ENCODE measurements around the gene LINGO4. TPM values are rescaled to one million over a fixed set of nuclear protein-coding genes. Genes with fewer than 3 reads are reported as not detected.

The LINGO4 gene
- total RNA-seq, 1 donor from 2014 or later = not detected

GRCh38 chr1:151838222-151839081, 33.2 kb upstream of the LINGO4 start:
- Mint-ChIP-seq H3K4me3 (ENCODE audit: unreplicated experiment) (peak overlapping the region; percentile 26), H3K4me1 (ENCODE audit: unreplicated experiment) (peaks cover 12% of the 10 kb centered on the region), H3K27me3 (ENCODE audit: unreplicated experiment) (peaks cover 64% of the 10 kb centered on the region), H3K9me3 (ENCODE audit: unreplicated experiment) (no peaks in the 10 kb centered on the region), H3K27ac (ENCODE audit: unreplicated experiment) (no peak overlapping the region), H3K36me3 (ENCODE audit: unreplicated experiment) (no peaks in the 10 kb centered on the region)
- no peak for TF ChIP-seq CTCF (IDR thresholded peaks at IDR 0.05)
- no peak for DNase-seq (ENCODE audit: extremely low spot score, unreplicated experiment)

- no peak for TF ChIP-seq CTCF (IDR thresholded peaks at IDR 0.05)
- peaks cover 67% of the 10 kb centered on the region for H3K27me3 Mint-ChIP-seq (ENCODE audit: unreplicated experiment)
- peak overlapping the region; percentile 43 for H3K4me3 Mint-ChIP-seq (ENCODE audit: unreplicated experiment)
- no peak for DNase-seq (ENCODE audit: extremely low spot score, unreplicated experiment)
- H3K27ac Mint-ChIP-seq (ENCODE audit: unreplicated experiment) = no peak overlapping the region
- H3K9me3 Mint-ChIP-seq (ENCODE audit: unreplicated experiment) = no peaks in the 10 kb centered on the region
- no peaks in the 10 kb centered on the region for H3K36me3 Mint-ChIP-seq (ENCODE audit: unreplicated experiment)
- peaks cover 12% of the 10 kb centered on the region for H3K4me1 Mint-ChIP-seq (ENCODE audit: unreplicated experiment)
Measured at GRCh38 chr1:151837884-151838221, 32.6 kb upstream of the LINGO4 start.

- Mint-ChIP-seq H3K9me3 (ENCODE audit: unreplicated experiment) (no peaks in the 10 kb centered on the region), H3K27ac (ENCODE audit: unreplicated experiment) (no peak overlapping the region), H3K4me1 (ENCODE audit: unreplicated experiment) (peaks cover 12% of the 10 kb centered on the region), H3K4me3 (ENCODE audit: unreplicated experiment) (peak overlapping the region; percentile 43), H3K27me3 (ENCODE audit: unreplicated experiment) (peaks cover 67% of the 10 kb centered on the region), H3K36me3 (ENCODE audit: unreplicated experiment) (no peaks in the 10 kb centered on the region)
- no peak for TF ChIP-seq CTCF (IDR thresholded peaks at IDR 0.05)
- no peak for DNase-seq (ENCODE audit: extremely low spot score, unreplicated experiment)
Measured at GRCh38 chr1:151837197-151837596, 32.0 kb upstream of the LINGO4 start.

- DNase-seq (ENCODE audit: extremely low spot score, unreplicated experiment) = no peak
- peaks cover 52% of the 10 kb centered on the region for H3K27me3 Mint-ChIP-seq (ENCODE audit: unreplicated experiment)
- no peaks in the 10 kb centered on the region for H3K36me3 Mint-ChIP-seq (ENCODE audit: unreplicated experiment)
- H3K4me3 Mint-ChIP-seq (ENCODE audit: unreplicated experiment) = no peak overlapping the region
- no peaks in the 10 kb centered on the region for H3K9me3 Mint-ChIP-seq (ENCODE audit: unreplicated experiment)
- no peak for TF ChIP-seq CTCF (IDR thresholded peaks at IDR 0.05)
- peaks cover 12% of the 10 kb centered on the region for H3K4me1 Mint-ChIP-seq (ENCODE audit: unreplicated experiment)
- no peak overlapping the region for H3K27ac Mint-ChIP-seq (ENCODE audit: unreplicated experiment)
Measured at GRCh38 chr1:151835596-151835995, 30.4 kb upstream of the LINGO4 start.

- Mint-ChIP-seq H3K27ac (ENCODE audit: unreplicated experiment) (no peak overlapping the region), H3K27me3 (ENCODE audit: unreplicated experiment) (peaks cover 44% of the 10 kb centered on the region), H3K4me1 (ENCODE audit: unreplicated experiment) (peaks cover 12% of the 10 kb centered on the region), H3K4me3 (ENCODE audit: unreplicated experiment) (no peak overlapping the region), H3K9me3 (ENCODE audit: unreplicated experiment) (no peaks in the 10 kb centered on the region), H3K36me3 (ENCODE audit: unreplicated experiment) (no peaks in the 10 kb centered on the region)
- no peak for DNase-seq (ENCODE audit: extremely low spot score, unreplicated experiment)
- no peak for TF ChIP-seq CTCF (IDR thresholded peaks at IDR 0.05)
Measured at GRCh38 chr1:151834239-151834638, 29.0 kb upstream of the LINGO4 start.

All from osteocyte (in vitro differentiated cells).